ENCODE measurements around the gene SGCA. TPM values are rescaled to one million over a fixed set of nuclear protein-coding genes. Genes with fewer than 3 reads are reported as not detected.
A peak's percentile ranks its signal among the peaks of the same experiment; 100 is the strongest.

SGCA gene
- total and polyA plus RNA-seq, 10 of the 15 experiments (the other 5 are each of a cell fraction or from before 2014, with no cell fraction given) = 0.13 to 2.2 (median 0.50) TPM; not detected in 2

GRCh38 chr17:50130559-50131305 is 35.1 kb upstream of the SGCA start:
- BruUV-seq (replicated peaks) = no TSS peak
- H3K9me3 ChIP-seq (replicated peaks; ENCODE audit: control insufficient read depth, insufficient read depth, low read length) = no peaks in the 10 kb centered on the region
- H2AFZ ChIP-seq (ENCODE audit: control insufficient read depth, low read depth, low read length) = no peak overlapping the region
- DNase-seq (ENCODE audit: low read depth, low spot score) = no peak
- H3K4me3 ChIP-seq = no peak overlapping the region; the same call in 1 of the 2 replicates
- peaks cover 4 to 16% of the 10 kb centered on the region in 2 experiments; a peak in 3 of 4 replicates for H3K36me3 ChIP-seq (ENCODE audit: control insufficient read depth in 2 of 2, insufficient read depth in 2 of 2, low read length in 1 of 2)
- H3K4me2 ChIP-seq (ENCODE audit: control insufficient read depth, insufficient read depth) = no peak overlapping the region
- intact Hi-C loops (cut with micrococcal nuclease; ENCODE audit: unreplicated experiment) (no loop called here), in situ Hi-C loops (cut with MboI) (no loop called here)
- peaks cover 4 to 10% of the 10 kb centered on the region in 2 experiments for H3K27me3 ChIP-seq (replicated peaks in 1 of 2; ENCODE audit: control insufficient read depth in 2 of 2, insufficient read depth in 2 of 2, low read length in 1 of 2)
- POLR2A ChIA-PET = interaction anchor here (0.8 to 1.1 kb wide), 4 partner anchors 18 to 50 kb away, joined by 3 to 4 read pairs (median 4); partner anchors contain the start of gene PDK2
- no peak for FAIRE-seq
- RAD21 ChIA-PET (ENCODE audit: unreplicated experiment) = interaction anchor here (0.7 to 1.8 kb wide), 7 partner anchors 12 to 81 kb away, joined by 3 to 6 read pairs (median 3); no protein-coding TSS in a partner anchor
- WGBS (ENCODE audit: insufficient coverage, insufficient replicate concordance, low lambda C conversion rate, missing lambda C conversion rate) = 46% methylated on average over 16 of the region's 19 CpGs
- no peaks in the 10 kb centered on the region; the same call in 1 of the 2 replicates for H4K20me1 ChIP-seq (ENCODE audit: control insufficient read depth, insufficient read depth)
- ATAC-seq = peak; percentile 13
- SMC1A ChIA-PET (ENCODE audit: uncharacterized antibody, unreplicated experiment) = interaction anchor here (0.9 to 1.4 kb wide), 4 partner anchors 9 to 21 kb away, joined by 3 to 4 read pairs (median 4); no protein-coding TSS in a partner anchor
- CTCF ChIA-PET = interaction anchor here (0.7 to 3.1 kb wide), 8 partner anchors 8 to 37 kb away, joined by 3 to 21 read pairs (median 8); partner anchors contain the start of gene PDK2
- H3K9ac ChIP-seq (ENCODE audit: control insufficient read depth, insufficient read depth, low read length) = no peak overlapping the region
- H3K27ac ChIP-seq (ENCODE audit: control insufficient read depth, insufficient read depth) = no peak overlapping the region
- TF ChIP-seq SMAD1 (IDR thresholded peaks at IDR 0.05; ENCODE audit: low read depth, partially characterized antibody) = no peak
- no peak for TF ChIP-seq USF1 (IDR thresholded peaks at IDR 0.05; ENCODE audit: borderline replicate concordance, extremely low read length, insufficient read depth, low read depth, low read length)
- TF ChIP-seq CREB1 (IDR thresholded peaks at IDR 0.05; ENCODE audit: low read depth) = 0 out of 2 replicates have a peak, but pooled peaks have one; percentile 11
- no peak for TF ChIP-seq ESRRA (IDR thresholded peaks at IDR 0.05; ENCODE audit: low read length)
- TF ChIP-seq EGR1 (IDR thresholded peaks at IDR 0.05; ENCODE audit: borderline replicate concordance in 1 of 2, low read depth in 2 of 2, low read length in 2 of 2) = peak in 1 of 2 experiments; percentile 61; a peak in 2 of 3 replicates
- H3K4me1 ChIP-seq (ENCODE audit: control insufficient read depth, insufficient read depth, low read length) = peaks cover 6% of the 10 kb centered on the region; the same call in 1 of the 2 replicates
- no peaks in the 10 kb centered on the region for H3K79me2 ChIP-seq (ENCODE audit: control insufficient read depth, insufficient read depth, low read length)

Measured in GM12878 (cell line).